Cerebellar nuclear complex (tissue), 1 donor: ENCODE results near the gene DYSF.

Experiments used
- DNase-seq, 2 experiments: peaks; one replicate each; lab custom pipeline; 2025; lab: John Stamatoyannopoulos, UW

DYSF gene

DNA sequence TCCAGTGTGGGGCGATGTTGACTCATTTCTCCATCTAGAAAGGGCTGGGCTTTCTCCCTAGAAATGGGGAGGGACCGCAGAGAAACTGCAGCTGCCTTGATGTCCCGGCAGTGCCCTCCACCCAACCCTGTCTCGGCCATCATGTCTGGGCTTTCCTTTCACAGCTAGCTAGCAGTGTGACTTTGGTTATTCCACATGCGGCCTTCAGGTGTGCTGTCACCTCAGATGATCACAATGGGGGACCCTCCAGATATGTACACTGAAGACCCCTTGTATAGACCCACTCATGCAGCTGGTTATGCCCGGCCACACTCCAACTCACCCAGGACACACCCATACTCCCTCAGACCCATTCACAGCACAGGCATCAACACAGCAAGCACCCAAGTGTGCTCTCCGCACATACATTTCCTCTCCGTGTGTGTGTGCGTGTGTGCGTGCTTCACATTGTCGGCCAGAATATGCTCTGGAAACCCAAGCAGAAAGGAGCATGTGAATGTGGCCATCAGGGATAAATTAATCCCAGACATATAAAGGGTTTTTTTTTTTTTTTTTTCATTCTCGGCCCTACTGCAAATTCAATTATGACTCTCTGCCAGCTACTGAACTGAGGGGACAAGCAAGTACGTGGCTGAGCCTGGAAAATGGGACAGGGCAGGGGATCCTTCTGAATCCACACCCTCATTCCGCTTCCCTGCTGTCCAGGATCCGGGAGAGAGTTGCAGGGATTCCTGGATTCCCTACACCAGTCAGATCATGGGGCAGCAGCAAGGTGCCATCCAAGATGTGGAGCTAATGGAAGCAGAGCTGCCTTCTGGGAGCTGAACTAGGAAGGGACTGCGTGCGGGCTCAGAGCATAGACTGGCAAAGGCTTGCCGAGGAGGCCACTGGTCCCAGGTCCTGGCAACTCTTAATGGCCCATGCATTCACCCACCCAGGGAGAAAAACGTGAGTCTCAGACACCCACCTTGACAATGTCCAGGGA, 240.2 kb downstream of the DYSF start:
- DNase-seq = no peak

DNA sequence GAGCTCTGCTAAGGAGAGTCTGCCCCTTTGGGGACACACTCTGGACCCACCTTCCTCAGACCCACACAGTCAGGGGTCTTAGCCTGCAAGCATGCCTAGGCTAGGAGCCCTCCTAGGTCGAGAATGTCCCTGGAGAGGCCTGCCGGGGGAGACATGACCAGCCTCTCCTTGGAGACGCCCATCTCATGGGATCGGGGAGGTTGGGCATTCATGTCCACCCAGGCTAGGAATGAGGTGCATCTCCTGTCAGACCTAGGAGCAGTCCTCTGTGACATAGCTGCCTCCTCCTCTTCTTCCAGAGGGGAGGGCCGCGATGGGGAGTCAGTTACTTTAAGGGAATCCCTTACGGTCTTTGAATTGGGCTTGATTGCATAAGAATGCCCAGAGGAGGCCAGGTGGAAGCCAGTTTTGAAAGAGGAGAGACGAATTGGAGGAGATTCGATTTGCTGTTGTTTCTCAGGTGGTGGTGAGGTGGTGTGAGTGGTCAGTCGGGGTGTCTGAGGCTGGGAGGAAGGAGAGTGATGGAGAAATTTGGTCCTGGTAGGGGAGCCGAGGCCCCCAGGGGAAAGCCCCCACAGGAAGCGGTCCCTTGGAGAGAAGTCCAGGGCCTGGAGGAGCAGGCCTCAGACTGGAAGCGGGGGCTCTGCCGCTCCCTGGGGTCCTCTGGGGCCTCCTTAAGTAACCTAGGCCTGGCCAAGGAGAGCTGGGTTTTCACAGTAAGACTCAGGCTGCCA, 241.3 kb downstream of the DYSF start:
- DNase-seq = no peak

DNA sequence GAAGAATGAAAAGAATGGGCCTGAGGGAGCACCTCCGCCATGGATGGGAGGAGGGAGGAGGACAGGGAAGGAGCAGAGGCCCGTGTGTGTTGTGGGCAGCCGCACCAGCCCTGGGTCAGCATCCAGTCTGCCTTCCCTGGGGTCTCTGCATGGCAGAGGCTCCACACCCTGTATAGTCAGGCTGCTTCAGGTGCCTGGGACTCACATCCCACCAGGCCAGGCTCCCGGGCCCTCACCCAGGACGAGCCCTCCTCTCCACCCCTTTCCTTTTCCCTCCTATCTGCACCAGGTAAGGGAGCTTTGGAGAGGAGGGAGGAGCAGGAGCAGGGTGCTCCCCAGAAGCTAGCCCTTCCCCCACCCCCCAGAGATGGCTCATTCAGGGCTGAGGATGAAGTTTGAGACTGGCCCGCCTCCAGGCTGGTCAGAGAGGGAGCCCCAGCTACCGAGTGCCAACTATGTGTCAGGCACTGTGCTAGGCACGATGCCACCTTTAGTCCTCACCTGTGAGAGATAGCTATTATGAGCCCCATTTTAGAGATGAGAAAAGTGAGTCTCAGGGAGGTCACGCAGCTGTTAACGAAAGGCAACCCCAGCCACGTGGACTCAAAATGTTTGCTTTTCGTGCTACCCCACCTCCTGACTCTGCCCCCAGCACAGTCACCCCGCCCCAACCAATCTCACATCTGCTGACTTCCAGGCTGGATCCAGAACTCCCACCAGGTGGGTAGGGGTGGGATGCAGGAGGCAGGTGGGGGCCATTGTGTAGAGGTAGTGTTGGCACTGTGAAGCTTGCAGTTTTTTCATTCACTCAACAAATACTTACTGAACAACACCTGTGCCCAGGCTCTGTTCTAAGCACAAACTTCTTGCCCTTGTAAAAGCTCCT, 242.1 kb downstream of the DYSF start:
- no peak for DNase-seq

DNA sequence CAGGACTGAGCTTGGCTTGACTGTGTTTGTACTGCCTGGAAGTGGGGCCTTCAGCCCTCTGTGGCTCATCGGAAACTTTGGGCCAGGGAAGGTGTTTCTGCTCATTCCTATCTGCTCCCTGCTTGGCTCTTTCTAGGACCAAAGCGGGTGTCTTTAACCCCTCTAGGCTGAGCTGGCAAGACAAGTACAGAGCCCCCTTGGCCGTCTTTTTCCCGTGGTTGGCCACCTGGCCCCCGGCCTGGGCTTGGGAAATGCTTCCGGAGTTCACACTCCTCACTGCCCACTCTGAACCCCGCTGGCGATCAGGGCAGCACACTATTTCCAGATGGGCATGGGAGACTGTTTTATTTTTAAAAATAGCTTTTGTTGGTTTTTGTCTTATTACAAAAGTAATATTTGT, 243.0 kb downstream of the DYSF start:
- DNase-seq = no peak

DNA sequence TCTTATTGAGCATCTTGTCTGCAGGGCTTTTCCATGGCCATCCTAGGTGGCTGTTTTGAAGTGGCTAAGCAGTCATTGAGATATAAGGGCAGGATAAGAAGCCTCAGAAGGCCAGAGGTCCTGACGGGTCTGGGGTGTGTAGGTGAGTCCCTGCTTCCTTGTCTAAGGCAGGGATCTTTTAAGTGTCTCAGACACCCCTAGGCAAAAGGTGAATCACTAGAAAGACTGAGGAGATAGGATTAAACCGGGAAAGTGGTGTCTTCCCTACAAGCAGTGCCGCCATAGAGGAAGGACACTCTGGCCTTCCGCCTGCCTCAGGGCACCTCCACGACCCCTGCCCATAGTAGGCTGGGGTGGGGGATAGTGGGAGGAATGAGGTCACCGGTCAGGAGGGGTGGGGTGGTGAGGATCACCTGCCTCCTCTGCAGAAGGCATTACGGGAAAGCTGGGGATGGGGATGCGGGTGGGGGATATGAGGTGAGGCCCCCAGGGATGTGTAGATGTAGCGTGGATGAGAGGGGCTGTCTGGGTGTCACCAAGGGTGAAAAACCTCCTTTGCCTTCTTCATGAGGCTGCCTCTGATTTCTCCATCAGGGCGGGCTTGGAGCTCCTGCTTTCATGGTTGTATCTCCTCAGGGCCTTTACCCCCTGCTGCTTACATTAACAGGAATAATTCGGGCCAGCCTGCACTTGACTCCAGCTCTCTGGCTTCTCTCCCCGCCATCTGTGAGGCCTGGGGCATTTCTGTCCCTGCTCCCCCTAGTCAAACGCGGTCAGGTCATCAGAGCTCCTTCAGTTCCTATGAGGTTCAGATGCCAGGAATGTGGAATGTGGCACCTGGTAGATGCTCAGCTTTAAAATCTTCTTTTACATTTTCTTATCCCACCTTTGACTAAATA, 244.0 kb downstream of the DYSF start:
- DNase-seq = peak in 1 of 2 experiments; percentile 9

DNA sequence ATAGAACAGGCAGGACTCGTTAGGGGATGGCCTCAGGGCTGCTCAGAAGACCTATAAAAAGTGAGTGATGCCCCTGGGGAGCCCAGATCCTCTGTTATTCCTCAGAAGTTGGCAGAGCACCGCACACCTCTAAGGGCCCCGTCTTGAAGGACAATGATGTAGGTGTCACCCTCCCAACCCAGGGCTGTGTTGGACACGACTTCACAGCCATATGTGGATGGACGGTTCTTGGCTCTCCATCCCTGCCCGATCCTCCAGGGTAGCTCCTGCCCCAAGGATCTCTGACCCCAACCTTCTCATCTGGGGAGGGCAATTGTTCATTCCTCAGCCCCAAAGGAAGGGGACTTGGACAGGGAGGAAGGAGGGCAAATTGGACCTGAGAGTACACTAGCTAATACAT, 246.1 kb downstream of the DYSF start:
- DNase-seq = no peak

DNA sequence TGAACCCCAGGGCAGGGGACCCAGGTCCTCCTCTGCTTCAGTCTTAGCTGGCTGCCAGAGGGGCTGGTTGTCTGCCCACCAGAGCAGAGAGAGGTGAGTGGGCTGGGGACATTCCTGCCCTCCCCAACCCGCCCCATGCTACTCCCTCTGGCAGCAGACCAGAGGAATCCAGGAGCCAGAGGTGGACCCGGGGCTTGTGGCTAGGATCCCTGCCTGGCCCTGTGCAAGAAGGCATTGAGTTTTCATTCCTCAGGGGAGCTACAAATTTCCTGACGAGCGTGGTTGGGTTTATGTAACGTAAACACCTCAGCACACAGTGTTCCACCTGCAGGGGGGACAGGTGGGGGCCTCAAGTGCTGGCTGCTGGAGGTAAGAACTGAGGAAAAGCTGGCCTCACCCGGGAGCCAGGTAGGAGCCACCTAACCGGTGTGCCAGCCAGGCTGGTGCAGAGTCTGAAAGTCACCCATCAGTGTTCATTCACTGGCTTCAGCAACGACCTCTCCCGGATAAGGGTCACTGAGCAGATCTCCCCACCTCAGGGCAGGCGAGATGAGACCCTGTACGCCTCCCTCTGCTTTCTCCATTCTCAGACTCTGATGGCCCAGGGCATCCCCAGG, 246.8 kb downstream of the DYSF start:
- DNase-seq = no peak

DNA sequence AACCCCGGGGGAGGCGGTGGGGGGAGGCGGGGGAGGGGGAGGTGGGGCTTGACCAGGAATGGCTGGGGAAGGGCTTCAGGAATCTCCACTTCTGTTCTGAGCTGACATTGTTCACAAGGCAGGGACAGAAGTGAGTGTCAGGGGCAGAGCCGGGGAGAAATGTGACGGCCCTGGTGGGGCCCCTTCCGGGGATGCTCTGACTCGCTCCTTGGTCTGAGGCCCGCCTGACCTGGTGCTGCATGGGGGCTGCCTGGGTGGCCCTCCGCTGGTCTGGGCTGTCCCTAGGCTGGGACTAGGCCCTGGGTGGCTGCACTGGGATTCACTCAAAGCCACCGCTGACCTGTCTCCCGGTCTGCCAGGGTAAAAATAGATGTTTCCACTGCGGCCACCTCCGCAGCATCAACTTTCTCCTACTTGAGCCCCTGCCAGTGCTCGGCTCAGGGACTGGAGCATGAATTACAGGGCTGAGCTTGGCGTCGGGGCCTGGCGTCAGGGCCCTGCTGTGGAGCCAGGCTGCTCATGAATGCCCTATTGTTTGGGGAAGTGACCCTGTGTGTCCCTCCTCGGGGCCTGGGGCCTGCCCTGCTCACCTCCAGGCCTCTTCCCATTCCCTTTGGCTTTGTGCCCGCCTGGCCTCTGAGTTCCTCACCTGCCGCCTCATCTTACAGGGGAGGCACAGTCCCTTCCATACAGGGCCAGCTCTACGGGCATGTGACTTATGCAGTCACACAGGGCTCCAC, 247.5 kb downstream of the DYSF start:
- DNase-seq = no peak

DNA sequence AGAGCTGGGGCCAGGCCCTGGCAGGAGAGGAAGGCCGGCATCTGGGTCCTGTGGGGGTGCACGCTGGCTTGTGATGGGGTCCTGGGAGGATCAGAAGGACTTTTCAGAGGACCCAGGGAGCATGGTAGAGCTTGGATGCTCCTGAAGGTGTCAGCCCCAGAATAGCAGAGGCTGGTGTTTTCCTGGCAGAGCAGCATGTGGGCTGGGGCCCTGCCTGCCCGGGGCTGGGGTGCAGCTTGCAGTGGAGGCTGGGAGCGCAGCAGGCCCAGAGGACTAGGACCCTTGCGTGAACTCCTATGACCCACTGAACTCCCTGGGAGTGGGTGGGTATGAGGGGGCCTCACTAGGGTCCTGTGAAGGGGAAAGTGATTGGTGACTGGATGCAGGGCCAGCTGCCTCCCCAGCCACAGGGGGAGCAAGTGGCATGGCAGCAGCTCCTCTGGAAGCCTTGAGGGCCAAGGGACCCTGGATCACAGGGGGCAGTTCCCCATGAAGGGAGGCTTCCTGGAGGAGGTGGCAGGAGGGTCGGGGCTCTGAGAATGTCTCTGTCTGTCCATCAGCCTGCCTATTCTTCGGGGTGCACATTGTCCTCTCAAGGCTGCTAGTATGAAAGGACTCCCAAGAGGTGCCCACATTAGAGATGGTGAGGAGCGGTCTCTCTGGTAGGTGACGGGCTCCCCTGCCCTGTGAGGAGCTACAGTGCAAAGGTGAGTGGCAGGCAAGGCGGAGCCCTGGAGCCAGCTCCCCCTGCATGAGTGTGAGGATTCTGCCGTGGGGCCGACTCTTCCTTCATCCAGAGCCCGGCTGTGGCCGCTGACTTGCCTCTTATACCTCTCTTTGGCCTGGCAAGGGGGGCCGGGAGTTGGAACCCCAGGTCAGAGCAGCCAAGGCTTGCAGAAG, 249.0 kb downstream of the DYSF start:
- no peak for DNase-seq

DNA sequence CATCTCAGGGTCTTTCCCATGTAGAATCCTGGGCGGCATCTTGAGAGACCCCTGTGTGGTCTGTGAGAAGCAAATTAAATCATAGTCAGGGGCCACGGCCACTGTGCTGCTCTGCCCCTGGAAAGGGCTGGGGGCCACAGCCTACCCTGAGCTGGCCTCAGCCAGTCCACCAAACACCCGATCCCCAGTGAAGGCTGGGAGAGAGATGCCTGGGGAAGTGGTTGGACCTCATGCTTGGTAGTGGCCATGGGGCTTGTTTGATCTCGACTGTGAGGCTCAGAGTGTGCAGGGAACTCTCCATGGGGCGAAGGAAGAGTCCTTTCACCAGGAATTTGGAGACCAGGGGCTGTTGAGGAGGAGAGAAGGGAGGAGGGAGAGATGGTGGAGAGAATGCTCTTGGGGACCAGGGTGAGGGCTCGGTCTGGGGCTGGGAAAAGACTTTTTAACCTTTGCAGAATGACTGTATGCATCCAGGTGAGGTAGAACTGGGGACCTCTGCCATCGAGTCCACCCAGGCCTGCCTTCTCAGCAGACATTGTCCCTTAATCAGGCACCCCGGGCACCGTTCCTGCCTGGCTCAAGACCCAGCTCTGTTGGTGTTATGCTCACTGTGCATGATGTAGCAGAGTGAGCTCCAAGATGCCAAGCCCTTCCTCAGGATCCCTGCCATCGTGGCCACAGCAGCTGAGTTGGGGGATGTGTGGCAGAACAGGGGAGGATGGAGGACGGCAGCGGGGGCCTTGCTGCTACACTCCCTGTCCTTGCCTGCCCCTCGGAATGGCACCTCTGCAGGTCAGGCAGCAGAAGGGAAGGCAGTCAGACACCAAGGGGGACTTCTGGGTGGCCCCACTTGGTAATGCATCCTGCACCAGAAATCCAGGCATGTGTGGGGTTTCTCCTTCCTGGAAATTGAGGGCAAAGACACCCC, 249.9 kb downstream of the DYSF start:
- DNase-seq = no peak

DNA sequence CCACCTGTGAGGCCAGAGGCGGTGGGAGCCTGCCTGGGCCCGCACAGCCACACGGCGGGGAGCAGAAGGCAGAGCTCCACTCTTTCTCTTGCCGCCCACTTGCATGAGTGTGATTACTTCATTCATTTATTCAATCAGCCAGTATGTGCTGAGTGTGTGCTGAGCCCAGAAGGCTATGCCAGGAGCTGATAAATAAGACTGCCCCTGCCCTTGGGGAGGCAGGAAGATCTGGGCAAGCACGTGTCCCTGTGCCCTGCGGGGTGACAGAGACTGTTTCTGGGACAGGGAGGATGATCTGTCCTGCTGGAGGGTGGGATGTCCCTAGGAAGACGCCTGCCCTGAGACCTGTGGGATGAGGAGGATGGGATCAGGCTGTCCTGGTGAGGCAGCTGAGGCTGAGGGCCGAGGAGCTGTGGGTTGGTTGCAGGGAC, 250.8 kb downstream of the DYSF start:
- no peak for DNase-seq

DNA sequence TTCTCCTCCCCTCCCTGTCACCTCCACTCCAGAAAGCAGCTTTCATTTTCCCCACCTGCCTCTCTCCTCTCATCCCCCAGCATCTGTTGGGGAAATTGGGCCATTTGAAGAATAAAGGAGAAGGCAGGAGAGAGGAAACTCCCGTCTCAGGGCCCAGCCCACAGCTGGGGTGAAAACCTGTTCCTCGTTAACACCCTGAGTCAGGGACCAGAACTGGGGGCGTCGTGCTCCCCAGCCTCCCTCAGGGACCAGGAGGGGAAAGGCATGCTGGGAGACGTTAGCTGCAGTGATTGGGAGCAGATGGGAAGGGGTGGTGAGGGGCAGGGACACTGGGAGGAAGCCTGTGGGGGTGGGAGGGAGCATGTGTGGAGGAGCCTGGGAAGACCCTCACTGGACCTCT, 251.3 kb downstream of the DYSF start:
- DNase-seq = no peak

DNA sequence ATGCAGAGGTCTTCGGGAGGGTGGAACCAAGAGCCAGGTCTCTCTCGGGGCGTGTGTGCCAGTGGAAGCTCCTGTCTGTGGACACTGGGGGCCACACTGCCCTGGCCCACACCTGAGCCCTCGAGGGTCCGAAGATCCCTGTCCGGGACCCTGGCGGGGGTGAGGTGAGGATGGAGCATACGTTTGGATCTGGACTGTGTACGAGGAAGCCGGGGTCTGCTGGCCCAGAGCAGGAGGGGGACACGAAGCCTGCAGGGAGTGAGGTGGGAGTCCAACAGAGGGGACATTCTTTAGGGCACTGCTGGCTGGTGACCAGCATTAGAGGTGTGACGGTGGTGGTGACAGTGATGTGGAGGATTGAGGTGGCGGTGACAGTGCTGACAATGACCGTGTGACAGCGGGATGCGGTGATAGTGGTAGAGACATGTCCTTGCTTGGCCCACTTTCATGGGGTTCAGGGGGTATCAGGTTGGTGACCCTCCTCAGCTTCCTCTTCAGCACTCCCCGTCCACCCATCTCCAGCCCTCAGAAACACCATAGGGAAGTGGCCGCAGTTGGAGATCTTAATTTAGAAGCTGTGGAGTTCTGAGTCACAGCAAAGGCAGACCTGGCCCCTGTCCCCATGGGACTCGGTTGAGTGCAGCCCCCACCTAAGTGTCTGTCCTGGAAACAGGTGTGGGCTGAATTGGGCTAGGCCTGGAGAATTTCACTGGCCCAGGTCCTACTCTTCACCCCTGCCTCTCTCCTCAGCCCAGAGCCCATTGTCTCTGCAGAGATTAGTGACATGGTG, 252.0 kb downstream of the DYSF start:
- no peak for DNase-seq

DNA sequence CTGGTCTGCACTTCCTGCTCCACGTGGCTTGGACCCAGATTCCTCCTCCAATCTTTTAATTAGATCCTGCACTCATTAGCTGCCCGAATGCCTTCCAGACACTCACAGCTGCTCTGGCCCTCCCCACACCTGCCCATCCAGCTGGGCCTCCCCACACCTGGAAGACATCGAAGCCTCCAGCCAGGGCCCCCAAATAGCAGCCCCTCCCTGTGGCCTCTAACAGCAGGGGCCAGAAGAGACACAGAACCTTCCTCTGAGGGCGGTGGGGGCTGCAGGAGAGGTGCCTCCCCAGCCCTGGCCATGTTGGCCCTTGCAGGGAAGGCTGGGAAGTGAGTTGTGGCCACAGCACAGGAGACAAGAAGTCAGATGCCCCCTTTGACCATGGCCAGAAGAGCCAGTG, 252.8 kb downstream of the DYSF start:
- DNase-seq = no peak

DNA sequence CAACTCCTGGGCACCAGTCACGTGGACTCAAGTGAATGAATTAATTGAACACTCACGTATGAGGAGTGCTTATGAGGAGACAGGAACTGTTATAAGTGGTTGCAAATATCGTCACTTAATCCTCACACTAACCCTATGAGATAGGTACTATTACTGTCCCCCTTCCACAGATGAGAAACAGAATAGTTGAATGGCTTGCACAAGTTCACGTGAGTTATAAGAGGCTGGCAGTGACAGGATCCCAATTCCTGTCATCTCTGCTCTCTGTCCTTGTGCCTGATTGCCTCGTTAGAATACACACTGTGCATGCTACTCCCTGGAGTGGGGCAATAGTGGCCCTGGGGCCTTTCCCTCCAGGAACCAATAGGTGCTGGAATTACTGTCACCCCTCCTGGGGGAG, 253.5 kb downstream of the DYSF start:
- DNase-seq = no peak

DNA sequence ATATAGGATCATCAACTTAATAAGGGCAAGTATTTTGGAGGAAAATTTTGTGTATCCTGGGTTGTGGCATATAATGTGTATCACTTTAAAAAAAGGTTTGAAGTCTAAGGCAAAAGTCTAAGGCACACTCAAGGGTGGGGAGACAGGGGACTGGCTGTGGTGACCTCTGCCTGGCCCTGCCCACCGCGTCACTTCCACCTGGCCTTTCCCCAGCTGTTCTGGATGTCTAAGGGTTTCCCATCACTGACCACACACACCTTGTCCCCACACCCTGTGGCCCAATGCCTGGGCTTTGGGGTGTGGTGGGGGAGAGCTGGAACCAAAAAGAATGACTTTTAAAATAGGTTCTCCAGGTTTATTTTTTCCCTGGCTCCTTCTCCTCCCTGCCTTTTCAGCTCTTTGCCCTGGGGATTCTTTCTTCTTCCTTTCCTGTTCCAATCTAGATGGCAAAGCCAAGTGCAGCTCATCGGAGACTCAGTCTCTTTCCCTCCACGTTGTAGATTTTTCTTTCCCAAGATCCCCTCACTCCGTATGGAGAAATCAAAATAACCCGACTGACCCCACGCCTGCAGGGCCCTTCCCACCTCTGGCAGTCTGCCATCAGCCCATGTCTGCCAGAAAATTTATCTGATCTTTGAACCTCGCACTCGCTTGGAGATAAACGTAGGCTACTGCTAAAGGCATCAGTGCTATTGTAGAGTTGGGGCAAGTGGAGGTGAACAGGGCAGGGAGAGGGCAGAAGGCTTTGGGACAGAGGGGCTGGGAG, 257.2 kb downstream of the DYSF start:
- DNase-seq = no peak
